GM04503 (cell line): ENCODE results near the gene CPM.
A peak's percentile ranks its signal among the peaks of the same experiment; 100 is the strongest.

Experiments used
- DNase-seq: peaks from one replicate; pipeline ENCODE4 v3.0.0-alpha.2; 2012; ENCODE audit warnings: low read depth

The CPM gene

DNA sequence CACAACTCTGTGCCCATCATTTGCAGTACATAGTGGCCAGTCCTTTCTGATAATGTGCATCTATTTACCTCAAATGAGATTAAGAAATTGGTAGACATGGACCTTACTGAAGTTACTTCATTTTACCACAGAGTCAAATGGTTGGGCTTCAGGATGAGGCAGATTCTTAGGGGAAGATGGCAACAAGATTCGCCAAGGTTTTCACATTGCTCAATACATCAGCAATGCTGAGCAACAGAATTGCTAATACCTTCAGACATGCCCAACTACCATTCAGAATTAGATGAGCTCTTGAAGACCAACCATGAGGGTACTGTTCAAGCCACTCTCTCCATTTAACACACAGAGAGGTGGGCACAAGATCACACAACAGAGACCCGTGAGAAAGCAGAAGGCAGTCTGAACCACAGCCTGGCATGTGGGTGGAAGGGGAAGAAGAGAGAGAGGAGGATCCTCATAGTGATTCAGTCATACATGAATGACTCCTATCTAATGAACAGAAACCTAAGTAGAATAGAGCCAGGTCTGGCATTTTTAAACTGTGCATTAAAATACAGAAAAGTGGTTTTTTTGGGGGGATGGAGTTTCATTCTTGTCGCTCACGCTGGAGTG is 28.5 kb downstream of the CPM start:
- DNase-seq: no peak

- DNase-seq: no peak
Measured at GRCh38 chr12:68903511-68903910, 29.5 kb downstream of the CPM start.

DNA sequence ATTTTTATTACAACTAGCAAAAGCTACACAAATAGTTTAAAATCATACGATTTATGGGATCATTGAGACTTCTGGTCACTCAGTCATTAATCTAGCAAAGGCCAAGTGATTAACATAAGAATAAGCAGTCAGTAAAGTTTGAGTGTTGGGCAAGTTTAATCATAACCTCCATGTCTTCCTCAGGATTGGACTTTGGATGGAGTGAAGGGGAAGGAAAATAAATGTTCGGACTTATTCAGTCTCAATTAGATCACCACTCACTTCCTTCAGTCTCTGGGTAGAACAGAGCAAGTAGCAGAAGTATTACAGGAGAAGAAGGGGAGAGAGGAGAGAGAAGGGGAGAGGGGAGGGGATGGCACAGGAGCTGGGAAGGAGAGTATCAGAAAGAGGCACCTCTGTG is 31.4 kb downstream of the CPM start:
- no peak for DNase-seq

DNA sequence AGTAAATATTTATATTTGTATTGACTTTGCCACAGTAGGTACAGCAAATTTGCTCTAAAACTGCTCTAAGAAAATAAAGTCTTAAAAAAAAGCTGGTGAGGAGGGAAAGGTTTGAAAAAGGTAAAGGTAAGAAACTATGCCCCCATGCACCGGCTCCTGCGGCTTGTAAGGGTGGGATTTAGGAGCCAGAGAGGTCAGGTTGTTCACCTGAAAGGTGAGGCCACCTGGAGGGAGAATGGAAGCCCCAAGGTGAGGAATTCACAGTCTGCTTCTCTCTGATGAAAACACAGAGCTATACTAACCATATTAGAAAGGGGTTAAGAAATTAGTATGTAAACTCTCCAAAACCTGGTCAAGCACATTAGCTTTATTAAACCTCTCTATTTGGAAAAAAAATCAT is 31.8 kb downstream of the CPM start:
- no peak for DNase-seq

DNA sequence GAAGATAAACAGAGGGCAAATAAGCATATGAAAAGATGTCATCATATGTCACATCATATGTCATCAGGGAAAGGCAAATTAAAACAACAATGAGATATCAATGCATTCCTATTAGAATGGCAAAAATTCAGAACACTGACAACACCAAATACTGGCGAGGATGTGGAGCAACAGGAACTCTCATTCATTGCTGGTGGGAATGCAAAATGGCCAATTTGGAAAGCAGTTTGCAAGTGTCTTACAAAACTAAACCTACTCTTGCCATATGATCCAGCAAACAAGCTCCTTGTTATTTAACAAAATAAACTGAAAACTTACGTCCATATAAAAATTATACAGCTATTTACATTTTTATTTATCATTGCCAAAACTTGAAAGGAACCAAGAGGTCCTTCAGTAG is 32.7 kb downstream of the CPM start:
- DNase-seq: no peak

DNA sequence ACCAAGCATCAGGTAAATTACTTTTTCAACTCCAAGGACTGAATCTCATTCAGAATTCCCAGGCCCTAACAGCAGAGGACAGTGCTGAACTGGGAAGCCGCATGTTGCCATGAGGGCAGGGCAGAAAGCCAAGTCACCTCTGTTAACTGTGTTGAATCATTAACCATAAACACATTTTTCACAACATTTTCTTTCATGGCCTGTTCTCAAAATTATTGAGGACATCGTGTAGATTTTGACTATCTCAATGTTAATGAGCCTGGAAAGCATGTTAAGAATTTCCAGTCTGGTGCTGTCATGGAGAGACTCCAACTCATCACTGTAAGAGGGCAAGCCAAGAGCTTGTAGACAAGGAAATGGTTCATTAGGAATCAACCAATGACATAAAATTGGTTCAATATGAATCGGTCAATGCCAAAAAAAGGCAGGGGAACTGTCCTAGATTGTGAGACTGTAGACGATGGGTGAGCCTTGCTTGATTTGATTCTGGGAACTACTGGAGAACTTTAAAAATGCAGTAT is 33.7 kb downstream of the CPM start:
- peak; percentile 96 for DNase-seq

DNA sequence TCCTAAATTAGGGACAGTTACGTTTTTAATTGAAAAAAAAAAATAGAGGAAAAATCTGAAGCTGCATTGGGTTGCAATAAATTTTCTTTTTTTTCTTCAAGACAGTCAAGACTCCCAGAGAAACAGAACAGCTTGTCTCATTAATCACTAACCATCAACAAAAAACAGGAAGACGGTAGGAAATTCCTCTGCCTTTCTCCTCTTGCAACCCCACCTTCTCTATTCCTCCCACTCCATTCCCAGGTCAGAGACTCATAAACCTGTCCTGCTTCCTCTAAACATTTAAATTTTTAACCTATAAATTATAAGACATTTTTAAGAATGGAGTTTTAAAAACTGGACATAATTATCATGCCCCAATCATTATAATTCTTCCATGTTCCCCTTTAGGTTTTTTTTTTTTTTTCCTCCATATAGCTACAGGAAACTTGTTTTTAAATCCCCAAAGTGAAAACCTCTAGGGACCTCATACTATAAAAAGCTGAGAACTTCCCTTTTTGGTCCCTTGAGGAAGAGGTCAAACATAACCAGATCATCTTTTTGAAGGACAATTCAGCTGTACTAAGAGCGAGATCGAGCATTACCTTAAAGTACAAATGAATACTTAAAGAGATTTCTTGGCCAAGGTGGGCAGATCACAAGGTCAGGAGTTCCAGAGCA is 36.0 kb downstream of the CPM start:
- DNase-seq: no peak

- no peak for DNase-seq
Measured at GRCh38 chr12:68894276-68894855, 38.6 kb downstream of the CPM start.

DNA sequence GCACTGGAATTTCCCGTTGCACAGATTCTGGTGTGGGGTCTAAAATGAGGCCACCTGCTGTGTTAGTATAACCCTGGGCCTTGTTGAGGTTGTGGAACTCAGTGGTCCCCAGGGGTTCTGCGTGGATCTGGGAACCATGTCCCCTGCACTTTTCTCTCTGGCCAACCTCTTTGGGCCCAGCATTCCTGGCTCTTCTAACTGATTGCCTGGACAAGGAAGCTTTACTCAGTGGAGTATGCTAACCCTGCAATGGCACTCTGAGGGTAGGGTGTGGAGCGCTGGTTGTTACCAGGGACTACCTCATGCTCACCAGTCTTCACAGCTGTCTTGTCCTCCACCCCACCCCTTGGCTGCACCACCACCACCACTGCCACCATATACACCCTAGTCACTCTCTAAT is 39.2 kb downstream of the CPM start:
- DNase-seq: no peak

DNA sequence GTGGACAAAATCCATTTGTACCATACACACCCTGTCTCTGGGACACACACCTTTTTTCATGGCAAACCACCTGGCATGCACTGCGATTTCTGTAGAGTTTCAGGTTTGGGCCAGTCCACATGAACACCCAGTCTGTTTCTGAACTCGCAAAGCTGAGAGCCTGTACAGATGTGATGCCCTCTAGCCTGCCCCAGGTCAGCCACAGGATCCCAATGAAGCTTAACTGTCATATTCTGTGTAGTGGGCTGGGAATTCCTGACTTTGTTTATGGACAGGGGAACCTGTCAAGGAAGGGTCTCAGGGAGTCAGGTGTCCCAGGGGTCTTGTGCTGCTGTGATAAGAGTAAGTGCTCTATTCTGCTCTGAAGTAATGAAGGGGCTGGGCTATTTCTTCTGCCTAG is 39.8 kb downstream of the CPM start:
- no peak for DNase-seq

- no peak for DNase-seq
Measured at GRCh38 chr12:68891141-68891540, 41.8 kb downstream of the CPM start.

GRCh38 chr12:68890701-68891113 is 42.3 kb downstream of the CPM start:
- no peak for DNase-seq

GRCh38 chr12:68888243-68888642 is 44.7 kb downstream of the CPM start:
- DNase-seq: no peak

DNA sequence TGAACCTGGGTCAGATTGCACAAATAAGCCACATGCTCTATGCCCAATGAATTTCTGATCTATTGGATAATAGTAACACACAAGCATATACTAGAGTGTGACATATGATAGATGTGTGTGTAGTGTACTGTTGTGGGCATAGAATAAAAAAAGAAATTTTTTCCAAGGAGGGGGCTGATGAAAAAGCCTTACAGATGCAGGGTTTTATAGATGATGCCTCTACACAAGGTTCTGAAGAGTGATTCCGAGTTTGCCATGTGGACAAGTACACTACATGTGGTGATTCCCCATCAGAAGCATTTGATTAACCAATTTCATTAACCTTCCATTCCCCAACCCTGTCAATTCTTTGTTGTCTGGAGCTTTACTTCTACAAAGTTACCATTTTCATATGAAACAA is 45.3 kb downstream of the CPM start:
- no peak for DNase-seq

DNA sequence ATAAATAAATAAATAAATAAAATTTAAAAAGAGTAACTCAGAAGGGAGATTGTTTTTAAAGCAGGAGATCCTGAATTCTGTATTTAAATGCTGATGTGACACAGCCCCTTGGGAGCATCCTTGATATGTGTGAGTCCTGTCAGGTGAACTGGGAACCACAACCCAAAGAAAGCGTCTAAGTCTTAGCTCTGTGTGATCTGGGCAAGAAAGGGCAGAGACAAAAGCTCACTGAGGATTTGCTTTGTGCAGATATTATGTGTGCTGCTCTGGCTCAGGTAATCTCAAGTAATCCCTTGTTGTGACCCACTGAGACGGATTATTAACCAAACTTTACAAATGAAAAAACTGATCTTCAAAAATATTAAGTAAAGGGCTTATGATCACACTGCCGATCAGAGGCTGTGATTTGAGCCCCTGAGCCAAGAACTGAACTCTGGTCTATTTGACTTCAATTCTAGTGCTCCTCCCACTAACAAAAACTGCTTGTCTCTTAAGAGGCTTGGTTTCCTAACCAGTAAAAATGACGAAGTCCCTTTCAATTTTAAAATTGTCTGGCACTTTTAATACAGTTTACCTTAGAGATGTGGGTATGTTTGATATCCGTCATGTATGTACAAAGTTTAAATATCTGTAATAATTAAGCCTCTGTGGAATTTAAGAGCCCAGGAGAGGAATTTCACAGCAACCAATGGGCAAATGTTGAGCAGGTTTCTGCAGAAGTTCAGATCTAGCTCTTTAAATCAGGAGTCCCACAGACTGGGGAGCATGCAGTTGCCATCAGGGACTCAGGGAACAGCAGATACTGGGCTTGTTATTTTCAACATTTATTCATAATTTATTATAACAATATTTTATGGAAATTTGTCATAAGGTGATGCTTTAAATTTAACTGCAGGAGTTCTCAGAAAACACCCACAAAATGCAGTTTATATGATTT is 46.1 kb downstream of the CPM start:
- no peak for DNase-seq

DNA sequence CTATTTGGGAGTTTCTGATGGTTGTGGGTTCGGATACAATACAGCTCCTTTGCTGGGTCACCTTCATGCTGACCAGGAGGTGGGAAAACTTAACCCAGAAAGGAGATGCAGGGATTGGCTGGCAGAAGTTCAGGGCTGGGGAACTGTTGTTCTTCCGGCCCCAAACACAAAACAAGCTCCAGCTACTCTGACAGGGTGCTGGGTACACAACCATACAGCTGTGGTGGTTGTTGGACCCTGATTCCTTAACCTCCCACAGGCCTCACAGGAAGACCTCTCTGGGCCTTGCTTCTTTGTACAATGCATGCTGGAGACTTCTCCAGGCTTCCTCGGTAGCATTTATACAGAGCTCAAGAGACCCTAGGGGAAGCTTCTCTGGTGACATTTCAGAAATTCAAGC is 47.6 kb downstream of the CPM start:
- DNase-seq: no peak

DNA sequence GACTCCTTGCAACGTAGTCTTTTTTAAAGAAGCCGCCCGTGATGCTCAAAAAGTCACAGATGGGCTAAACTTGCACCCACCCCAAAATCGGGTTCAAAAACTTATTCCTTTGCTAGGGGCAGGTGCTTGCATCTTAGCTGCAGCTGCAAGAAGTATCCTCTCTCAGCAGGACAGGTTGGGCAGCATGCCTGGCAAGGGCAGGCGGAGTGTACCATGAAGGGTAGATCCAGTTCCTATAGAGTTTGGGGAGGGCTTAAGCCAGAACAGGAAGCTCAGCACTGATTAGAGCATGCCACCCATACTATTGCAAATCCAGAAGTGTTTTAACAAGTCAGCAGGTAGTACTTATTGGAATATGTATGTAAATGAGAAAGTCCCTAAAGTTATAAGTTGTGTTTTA is 48.7 kb downstream of the CPM start:
- DNase-seq: no peak

GRCh38 chr12:68883151-68883550 is 49.8 kb downstream of the CPM start:
- DNase-seq: no peak

- DNase-seq: no peak
Measured at GRCh38 chr12:68882251-68882964, 50.6 kb downstream of the CPM start.

DNA sequence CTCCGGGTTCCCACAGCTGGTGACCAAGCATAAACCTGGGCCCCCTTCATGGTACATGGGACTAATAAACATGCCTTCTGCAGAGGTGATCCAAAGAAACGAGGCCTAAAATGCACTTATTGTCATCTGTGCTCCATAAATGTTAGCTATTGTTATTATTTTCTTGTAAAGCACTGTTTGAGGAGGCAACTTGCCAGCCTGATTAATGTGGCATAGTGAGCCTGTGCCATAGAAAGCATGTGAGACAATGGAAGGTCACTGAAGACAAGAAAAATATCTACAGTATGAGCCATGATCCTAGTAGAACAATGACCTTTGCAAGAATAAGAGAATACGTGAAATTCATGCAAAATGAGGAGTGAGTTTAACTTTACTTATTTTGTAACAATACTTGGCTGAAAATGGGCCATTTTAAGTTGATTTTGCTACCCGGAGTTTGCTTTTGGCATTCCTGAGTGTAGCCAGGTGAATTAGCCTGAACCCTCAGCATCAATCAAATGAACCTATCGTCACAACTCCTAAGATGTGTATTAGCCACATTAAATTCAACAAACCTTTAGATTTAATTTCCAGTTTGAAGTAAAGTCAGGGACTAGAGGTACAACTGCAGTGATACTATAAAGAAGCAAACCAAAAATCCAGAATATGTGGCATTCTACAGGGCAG is 52.2 kb downstream of the CPM start:
- DNase-seq: no peak

DNA sequence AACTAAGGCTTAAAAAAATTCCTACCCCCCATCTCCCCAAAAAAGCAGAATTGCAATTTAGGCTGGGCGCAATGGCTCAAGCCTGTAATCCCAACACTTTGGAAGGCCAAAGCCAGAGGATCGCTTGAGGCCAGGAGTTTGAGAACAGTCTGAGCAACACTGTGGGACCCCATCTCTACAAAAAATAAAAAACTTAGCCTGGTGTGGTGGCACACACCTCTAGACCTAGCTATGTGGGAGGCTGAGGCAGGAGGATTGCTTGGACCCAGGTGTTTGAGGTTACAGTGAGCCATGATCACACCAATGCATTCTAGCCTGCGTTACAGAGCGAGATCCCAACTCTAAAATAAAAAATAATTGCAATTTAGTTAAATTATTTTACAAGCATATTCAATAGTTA is 54.1 kb downstream of the CPM start:
- no peak for DNase-seq
